HEK293T (cell line): ENCODE measurements around the gene APLP2.

Source experiments
- CTCF ChIA-PET: fragments of 350-600 bp; formaldehyde crosslinking; extraction: SDS; loops from one replicate; lab custom pipeline; 2021; ENCODE audit warnings: antibody characterized with exemption, inconsistent platforms; lab: Yijun Ruan, JAX
- POLR2A ChIA-PET: fragments of 350-600 bp; formaldehyde crosslinking; extraction: SDS; loops from one replicate; lab custom pipeline; 2020; ENCODE audit warnings: antibody characterized with exemption, inconsistent platforms; lab: Yijun Ruan, JAX
- DNase-seq: peaks from one replicate; pipeline ENCODE4 v3.0.0; 2012; ENCODE audit warnings: mixed read lengths; ENCODE audit errors: extremely low spot score
- ARNT ChIP-seq: fragments of 450-650 bp; IDR thresholded peaks from 2 replicates; pipeline ENCODE4 v1.6.1; 2017; ENCODE audit warnings: mild to moderate bottlenecking
- BHLHE40 ChIP-seq: fragments of 450-650 bp; IDR thresholded peaks from 2 replicates; pipeline ENCODE4 v1.6.1; 2016; ENCODE audit warnings: mild to moderate bottlenecking, moderate library complexity, borderline replicate concordance
- CTBP1 ChIP-seq: fragments of 450-650 bp; IDR thresholded peaks from 2 replicates; pipeline ENCODE4 v1.6.1; 2016; ENCODE audit warnings: borderline replicate concordance
- ELF4 ChIP-seq: fragments of 450-650 bp; IDR thresholded peaks from 2 replicates; pipeline ENCODE4 v1.6.1; 2017; ENCODE audit warnings: antibody characterized with exemption
- FOXA1 ChIP-seq: fragments of 450-650 bp; IDR thresholded peaks from 2 replicates; pipeline ENCODE4 v1.6.1; 2016; ENCODE audit warnings: mild to moderate bottlenecking
- FOXK2 ChIP-seq: fragments of 450-650 bp; IDR thresholded peaks from 2 replicates; pipeline ENCODE4 v1.6.1; 2016; ENCODE audit warnings: mild to moderate bottlenecking
- FOXM1 ChIP-seq: fragments of 450-650 bp; IDR thresholded peaks from 2 replicates; pipeline ENCODE4 v1.6.1; 2017; ENCODE audit warnings: mild to moderate bottlenecking, borderline replicate concordance
- HDGF ChIP-seq: fragments of 450-650 bp; IDR thresholded peaks from 2 replicates; pipeline ENCODE4 v1.6.1; 2017; ENCODE audit warnings: antibody characterized with exemption, borderline replicate concordance
- L3MBTL2 ChIP-seq: fragments of 450-650 bp; conservative IDR thresholded peaks from 2 replicates; pipeline ENCODE4 v1.6.1; 2016; ENCODE audit warnings: mild to moderate bottlenecking
- LEF1 ChIP-seq: fragments of 450-650 bp; IDR thresholded peaks from 2 replicates; pipeline ENCODE4 v1.6.1; 2017; ENCODE audit warnings: mild to moderate bottlenecking, borderline replicate concordance
- NFRKB ChIP-seq: fragments of 450-650 bp; IDR thresholded peaks from 2 replicates; pipeline ENCODE4 v1.6.1; 2016; ENCODE audit warnings: mild to moderate bottlenecking, moderate library complexity
- PKNOX1 ChIP-seq: fragments of 450-650 bp; IDR thresholded peaks from 2 replicates; pipeline ENCODE4 v1.6.1; 2016
- SP1 ChIP-seq: fragments of 450-650 bp; IDR thresholded peaks from 2 replicates; pipeline ENCODE4 v1.6.1; 2017
- SUZ12 ChIP-seq: fragments of 450-650 bp; IDR thresholded peaks from 2 replicates; pipeline ENCODE4 v1.6.1; 2016; ENCODE audit warnings: mild to moderate bottlenecking
- TARDBP ChIP-seq: fragments of 450-650 bp; IDR thresholded peaks from 2 replicates; pipeline ENCODE4 v1.6.1; 2016
- ZNF384 ChIP-seq: fragments of 450-650 bp; IDR thresholded peaks from 2 replicates; pipeline ENCODE4 v1.6.1; 2016

The APLP2 gene

GRCh38 chr11:130160498-130161155 is 90.9 kb downstream of the APLP2 start:
- CTCF ChIA-PET, result no interaction called here

GRCh38 chr11:130161441-130162145 is 91.9 kb downstream of the APLP2 start:
- no peak for TF ChIP-seq PKNOX1
- TF ChIP-seq FOXA1, result no peak
- no peak for TF ChIP-seq L3MBTL2
- TF ChIP-seq FOXM1, result no peak
- TF ChIP-seq LEF1, result no peak
- no peak for TF ChIP-seq NFRKB
- no peak for TF ChIP-seq SP1
- no peak for TF ChIP-seq SUZ12
- no peak for TF ChIP-seq CTBP1
- TF ChIP-seq ELF4, result no peak
- TF ChIP-seq TARDBP, result no peak
- no peak for TF ChIP-seq FOXK2
- TF ChIP-seq HDGF, result no peak
- TF ChIP-seq ARNT, result no peak
- no peak for TF ChIP-seq BHLHE40
- no peak for TF ChIP-seq ZNF384
- ChIA-PET CTCF (no interaction called here), POLR2A (no interaction called here)
- DNase-seq, result no peak

More at GRCh38 chr11:130160498-130161155, 90.9 kb downstream of the APLP2 start:
- POLR2A ChIA-PET, result no interaction called here
- TF ChIP-seq ELF4 (no peak), ZNF384 (no peak), PKNOX1 (no peak), L3MBTL2 (no peak), HDGF (no peak), FOXA1 (no peak), NFRKB (no peak)
- DNase-seq, result no peak

- no peak for DNase-seq
- no peak for TF ChIP-seq ZNF384
- ChIA-PET POLR2A (no interaction called here), CTCF (no interaction called here)
Observed at GRCh38 chr11:130162733-130163132, 93.0 kb downstream of the APLP2 start.

GRCh38 chr11:130163346-130164220 is 93.9 kb downstream of the APLP2 start:
- TF ChIP-seq NFRKB (no peak), CTBP1 (no peak)
- no peak for DNase-seq
- CTCF ChIA-PET, result interaction anchor here (0.6 kb wide), 1 partner anchor 240 kb away, joined by 3 read pairs; no protein-coding TSS in a partner anchor
- POLR2A ChIA-PET, result no interaction called here

- POLR2A ChIA-PET, result no interaction called here
- no peak for TF ChIP-seq FOXK2
- no peak for TF ChIP-seq PKNOX1
- no peak for TF ChIP-seq ELF4
- TF ChIP-seq L3MBTL2, result no peak
- DNase-seq, result no peak
- CTCF ChIA-PET, result no interaction called here
Observed at GRCh38 chr11:130164221-130164570, 94.5 kb downstream of the APLP2 start.

- CTCF ChIA-PET, result no interaction called here
- POLR2A ChIA-PET, result no interaction called here
- no peak for DNase-seq
- no peak for TF ChIP-seq ARNT
- TF ChIP-seq BHLHE40, result no peak
- no peak for TF ChIP-seq CTBP1
- no peak for TF ChIP-seq TARDBP
- TF ChIP-seq SUZ12, result no peak
- no peak for TF ChIP-seq LEF1
- TF ChIP-seq ELF4, result no peak
Observed at GRCh38 chr11:130165601-130166456, 96.1 kb downstream of the APLP2 start.
